PC-3 (cell line): ENCODE data around the gene AARS2.

Experiments
- EZH2phosphoT487 ChIP-seq: fragments of 300-600 bp; sonication (generic); IDR thresholded peaks from 2 replicates; pipeline ENCODE4 v1.6.1; 2018; ENCODE audit warnings: mild to moderate bottlenecking, antibody characterized with exemption, low read length, borderline replicate concordance
- TF ChIP-seq, protein P1 (sequence below): fragments of 300-600 bp; sonication (generic); conservative IDR thresholded peaks from 2 replicates; pipeline ENCODE4 v1.5.1; 2017; ENCODE audit warnings: antibody characterized with exemption, low read depth, mild to moderate bottlenecking, low read length

DNA sequence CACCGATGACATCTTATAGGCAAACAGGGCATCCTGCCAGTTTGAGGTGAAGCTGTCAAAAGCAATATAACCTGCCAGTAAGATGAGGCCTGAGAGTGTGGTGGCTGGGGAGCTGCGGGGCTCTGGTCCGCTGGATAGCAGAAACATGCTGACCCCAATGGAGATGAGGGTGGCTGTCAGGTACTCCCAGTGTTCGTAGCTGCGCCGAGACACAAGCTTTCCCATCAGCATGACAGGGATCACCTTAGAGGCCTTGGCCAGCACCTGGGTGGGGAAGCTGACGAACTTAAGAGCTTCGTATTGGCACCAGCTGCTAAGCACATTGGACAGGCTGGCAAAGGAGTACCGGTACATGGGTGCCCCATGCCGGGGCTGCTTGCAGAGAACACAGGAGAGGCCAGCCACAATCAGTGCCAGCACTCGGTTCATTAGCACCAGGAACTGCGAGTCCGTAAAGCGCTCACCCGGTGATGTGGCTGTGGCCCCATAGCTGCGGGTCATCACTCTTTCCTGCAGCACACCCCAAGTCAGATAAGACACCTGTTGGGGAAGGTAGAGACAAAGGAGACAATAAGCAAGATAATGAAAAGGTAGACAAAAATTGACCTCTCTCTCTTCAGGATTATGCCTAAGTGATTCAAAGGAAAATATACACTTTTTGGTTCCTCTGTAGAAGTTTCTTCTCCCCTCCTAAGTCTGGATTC, 57.9 kb downstream of the AARS2 start:
- TF ChIP-seq, protein P1, sequence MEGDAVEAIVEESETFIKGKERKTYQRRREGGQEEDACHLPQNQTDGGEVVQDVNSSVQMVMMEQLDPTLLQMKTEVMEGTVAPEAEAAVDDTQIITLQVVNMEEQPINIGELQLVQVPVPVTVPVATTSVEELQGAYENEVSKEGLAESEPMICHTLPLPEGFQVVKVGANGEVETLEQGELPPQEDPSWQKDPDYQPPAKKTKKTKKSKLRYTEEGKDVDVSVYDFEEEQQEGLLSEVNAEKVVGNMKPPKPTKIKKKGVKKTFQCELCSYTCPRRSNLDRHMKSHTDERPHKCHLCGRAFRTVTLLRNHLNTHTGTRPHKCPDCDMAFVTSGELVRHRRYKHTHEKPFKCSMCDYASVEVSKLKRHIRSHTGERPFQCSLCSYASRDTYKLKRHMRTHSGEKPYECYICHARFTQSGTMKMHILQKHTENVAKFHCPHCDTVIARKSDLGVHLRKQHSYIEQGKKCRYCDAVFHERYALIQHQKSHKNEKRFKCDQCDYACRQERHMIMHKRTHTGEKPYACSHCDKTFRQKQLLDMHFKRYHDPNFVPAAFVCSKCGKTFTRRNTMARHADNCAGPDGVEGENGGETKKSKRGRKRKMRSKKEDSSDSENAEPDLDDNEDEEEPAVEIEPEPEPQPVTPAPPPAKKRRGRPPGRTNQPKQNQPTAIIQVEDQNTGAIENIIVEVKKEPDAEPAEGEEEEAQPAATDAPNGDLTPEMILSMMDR = no peak
- no peak for TF ChIP-seq EZH2phosphoT487
